Activated T-cell treated with anti-CD3 and anti-CD28 coated beads, Interleukin-2, amount 50 U/mL, for 24 hours (primary cell): ENCODE results near the gene MYO1D.
"Not testable (repeated sequence)": the region's sequence is repeated elsewhere in the genome, so short reads cannot be mapped to it uniquely, and the experiment has no call there.

Experiments
- DNase-seq: peaks from one replicate; pipeline ENCODE4 v3.0.0-alpha.2; 2020
- H3K27ac Mint-ChIP-seq: 2 replicates; pipeline ENCODE4 v1.8.0; 2020; ENCODE audit warnings: mild to moderate bottlenecking, mixed read lengths
- H3K27me3 Mint-ChIP-seq: 2 replicates; pipeline ENCODE4 v1.8.0; 2020; ENCODE audit warnings: mixed read lengths
- H3K36me3 Mint-ChIP-seq: 2 replicates; pipeline ENCODE4 v1.8.0; 2020; ENCODE audit warnings: low read depth, mixed read lengths
- H3K4me1 Mint-ChIP-seq: 2 replicates; pipeline ENCODE4 v1.8.0; 2020; ENCODE audit warnings: low read depth, mixed read lengths
- H3K4me3 Mint-ChIP-seq: 2 replicates; pipeline ENCODE4 v1.8.0; 2020; ENCODE audit warnings: mild to moderate bottlenecking, moderate library complexity, mixed read lengths
- H3K9me3 Mint-ChIP-seq: 2 replicates; pipeline ENCODE4 v1.8.0; 2020; ENCODE audit warnings: mixed read lengths

MYO1D gene

DNA sequence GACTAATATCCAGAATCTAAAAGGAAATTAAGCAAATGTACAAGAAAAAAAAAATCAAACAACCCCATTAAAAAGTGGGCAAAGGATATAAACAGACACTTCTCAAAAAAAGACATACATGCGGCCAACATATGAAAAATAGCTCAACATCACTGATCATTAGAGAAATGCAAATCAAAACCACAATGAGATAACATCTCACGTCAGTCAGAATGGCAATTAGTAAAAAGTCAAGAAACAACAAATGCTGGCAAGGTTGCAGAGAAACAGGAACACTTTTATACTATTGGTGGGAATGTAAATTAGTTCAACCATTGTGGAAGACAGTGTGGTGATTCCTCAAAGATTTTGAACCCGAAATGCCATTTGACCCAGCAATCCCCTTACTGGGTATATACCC lies 162.0 kb downstream of the MYO1D start:
- peaks cover 16% of the 10 kb centered on the region for H3K36me3 Mint-ChIP-seq
- H3K27ac Mint-ChIP-seq, DNase-seq, H3K4me1 Mint-ChIP-seq, H3K27me3 Mint-ChIP-seq, H3K9me3 Mint-ChIP-seq, H3K4me3 Mint-ChIP-seq: not testable (repeated sequence)

DNA sequence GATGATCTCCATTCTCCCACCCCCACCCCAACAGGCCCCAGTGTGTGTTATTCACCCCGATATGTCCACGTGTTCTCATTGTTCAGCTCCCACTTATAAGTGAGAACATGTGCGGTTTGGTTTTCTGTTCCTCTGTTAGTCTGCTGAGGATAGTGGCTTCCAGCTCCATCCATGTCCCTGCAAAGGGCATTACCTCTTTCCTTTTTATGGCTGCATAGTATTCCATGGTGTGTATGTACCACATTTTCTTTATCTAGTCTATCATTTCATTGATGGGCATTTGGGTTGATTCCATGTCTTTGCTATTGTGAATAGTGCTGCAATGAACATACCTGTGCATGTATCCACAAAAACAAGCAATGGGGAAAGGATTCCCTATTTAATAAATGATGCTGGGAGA lies 162.7 kb downstream of the MYO1D start:
- H3K4me3 Mint-ChIP-seq, DNase-seq, H3K27me3 Mint-ChIP-seq, H3K9me3 Mint-ChIP-seq, H3K27ac Mint-ChIP-seq, H3K4me1 Mint-ChIP-seq: not testable (repeated sequence)
- H3K36me3 Mint-ChIP-seq: peaks cover 16% of the 10 kb centered on the region

DNA sequence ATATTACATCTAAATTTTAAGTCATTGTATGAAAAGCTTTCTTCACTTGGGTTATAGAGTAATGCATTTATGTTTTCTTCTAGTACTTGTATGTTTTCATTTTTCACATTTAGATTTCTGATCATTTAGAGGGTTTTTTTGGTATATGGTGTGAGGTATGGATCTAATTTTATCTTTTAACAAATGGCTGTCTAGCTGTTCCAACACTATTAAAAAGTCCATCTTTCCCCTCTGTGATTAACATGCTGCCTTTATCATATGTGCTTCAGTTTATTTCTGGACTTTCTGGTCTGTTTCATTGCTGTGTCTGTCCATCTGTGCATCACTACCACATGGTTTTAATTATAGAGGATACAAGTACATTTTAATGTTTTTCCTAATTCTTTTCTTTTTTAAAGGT lies 163.8 kb downstream of the MYO1D start:
- Mint-ChIP-seq H3K9me3 (no peaks in the 10 kb centered on the region), H3K36me3 (peaks cover 16% of the 10 kb centered on the region), H3K27me3 (no peaks in the 10 kb centered on the region), H3K4me1 (no peaks in the 10 kb centered on the region), H3K27ac (no peak overlapping the region), H3K4me3 (no peak overlapping the region)
- DNase-seq: no peak

DNA sequence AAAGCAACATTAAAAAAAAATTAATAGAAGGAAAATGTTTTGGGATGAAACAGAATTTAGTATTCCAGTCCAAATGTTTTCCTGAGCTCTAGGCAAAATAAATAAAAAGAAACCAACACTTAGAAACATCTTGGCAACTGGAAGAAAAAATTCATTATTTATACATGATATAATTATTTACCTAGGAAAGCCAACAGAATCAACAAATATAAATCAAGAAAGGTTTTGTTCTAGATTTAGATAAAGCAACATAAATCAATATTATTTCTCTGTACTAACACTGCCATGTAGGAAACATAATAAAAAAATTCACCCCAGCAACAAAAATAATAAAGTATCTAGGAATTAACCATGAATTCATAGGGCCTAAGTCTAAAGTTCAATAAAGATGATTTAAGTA lies 167.4 kb downstream of the MYO1D start:
- no peaks in the 10 kb centered on the region for H3K4me1 Mint-ChIP-seq
- no peak overlapping the region for H3K27ac Mint-ChIP-seq
- H3K36me3 Mint-ChIP-seq: peaks cover 16% of the 10 kb centered on the region
- H3K9me3 Mint-ChIP-seq: no peaks in the 10 kb centered on the region
- H3K27me3 Mint-ChIP-seq: no peaks in the 10 kb centered on the region
- no peak for DNase-seq
- H3K4me3 Mint-ChIP-seq: no peak overlapping the region

DNA sequence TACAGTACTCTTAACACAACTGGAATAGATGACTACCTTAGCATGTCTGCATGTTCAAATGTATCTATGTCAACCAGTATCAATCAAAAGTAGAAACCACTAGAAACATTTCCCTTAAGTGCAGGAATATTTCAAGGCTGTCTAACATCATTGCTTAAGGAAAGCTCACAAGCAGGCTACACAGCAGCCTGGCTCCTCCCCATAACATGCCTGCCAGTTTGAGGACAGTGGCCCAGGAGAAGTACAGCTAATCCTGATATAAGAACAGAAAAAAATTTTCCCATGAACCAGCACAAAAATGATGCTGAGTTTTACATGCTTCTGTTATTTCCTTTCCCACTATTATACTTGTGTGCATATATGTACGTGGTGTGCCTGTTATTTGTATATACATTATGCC lies 175.1 kb downstream of the MYO1D start:
- no peak for DNase-seq
- H3K4me3 Mint-ChIP-seq: no peak overlapping the region
- no peaks in the 10 kb centered on the region for H3K27me3 Mint-ChIP-seq
- H3K27ac Mint-ChIP-seq: no peak overlapping the region
- H3K36me3 Mint-ChIP-seq: no peaks in the 10 kb centered on the region
- no peaks in the 10 kb centered on the region for H3K9me3 Mint-ChIP-seq
- peaks cover 4% of the 10 kb centered on the region for H3K4me1 Mint-ChIP-seq

DNA sequence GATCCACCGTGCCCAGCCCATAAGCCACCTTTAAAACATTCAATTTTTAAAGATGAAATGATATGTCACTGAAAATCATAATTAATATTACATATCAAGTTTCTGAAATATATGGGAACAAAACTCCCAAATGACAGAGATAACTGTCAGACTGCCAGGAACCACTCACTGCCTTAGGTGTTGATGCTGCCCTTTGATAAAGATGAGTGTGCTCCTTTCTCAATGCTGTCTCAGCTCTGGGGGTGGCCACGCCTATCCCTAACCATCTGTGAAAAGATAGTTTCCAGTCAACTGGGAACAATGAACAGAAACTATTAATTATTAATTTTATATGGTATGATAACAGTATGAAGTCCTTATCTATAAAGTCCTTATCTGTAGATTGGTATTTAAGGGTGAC lies 177.7 kb downstream of the MYO1D start:
- Mint-ChIP-seq H3K4me3 (no peak overlapping the region), H3K9me3 (no peaks in the 10 kb centered on the region), H3K36me3 (no peaks in the 10 kb centered on the region), H3K27me3 (no peaks in the 10 kb centered on the region), H3K4me1 (peaks cover 4% of the 10 kb centered on the region), H3K27ac (no peak overlapping the region)
- no peak for DNase-seq

DNA sequence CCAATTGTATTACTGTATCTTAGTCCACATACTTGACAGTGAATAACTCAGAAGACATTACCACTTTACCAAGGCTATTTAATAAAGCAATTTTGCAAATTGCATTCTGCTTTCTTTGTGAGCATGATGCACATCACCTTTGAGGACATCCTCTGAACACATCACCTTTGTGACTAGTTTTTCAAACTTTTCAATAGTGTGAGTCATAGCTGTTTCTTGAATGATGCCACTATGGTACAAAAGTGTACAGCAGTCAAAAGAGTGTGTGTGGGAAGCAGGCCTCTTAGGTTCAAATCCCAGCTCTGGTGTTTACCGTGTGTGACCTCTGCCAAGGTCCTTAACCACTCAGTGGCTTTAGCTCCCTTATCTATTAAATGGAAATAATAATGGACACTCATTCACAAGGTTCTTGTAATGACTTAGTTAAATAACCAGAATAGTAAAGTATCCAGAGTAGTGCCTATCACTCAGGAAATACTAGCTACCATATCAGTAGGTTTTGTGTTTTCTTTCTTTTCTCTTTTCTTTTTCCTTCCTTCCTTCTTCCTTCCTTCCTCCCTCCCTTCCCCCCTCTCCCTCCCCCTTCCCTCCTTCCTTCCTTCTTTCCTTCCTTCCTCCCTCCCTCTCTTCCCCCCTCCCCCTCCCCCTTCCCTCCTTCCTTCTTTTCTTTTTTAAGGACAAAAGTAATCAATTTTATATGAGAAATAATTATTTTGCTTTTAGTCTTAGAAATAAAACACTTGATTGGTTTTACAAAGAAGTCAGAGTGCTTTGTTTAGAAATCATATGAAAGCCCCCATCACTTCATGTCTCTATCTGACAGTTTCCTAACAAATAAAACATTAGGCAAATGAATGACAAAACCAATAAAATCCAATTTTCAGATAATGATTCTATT lies 178.9 kb downstream of the MYO1D start:
- Mint-ChIP-seq H3K4me1 (peaks cover 4% of the 10 kb centered on the region), H3K9me3 (no peaks in the 10 kb centered on the region), H3K36me3 (no peaks in the 10 kb centered on the region), H3K27me3 (no peaks in the 10 kb centered on the region), H3K27ac (no peak overlapping the region), H3K4me3 (no peak overlapping the region)
- DNase-seq: no peak

DNA sequence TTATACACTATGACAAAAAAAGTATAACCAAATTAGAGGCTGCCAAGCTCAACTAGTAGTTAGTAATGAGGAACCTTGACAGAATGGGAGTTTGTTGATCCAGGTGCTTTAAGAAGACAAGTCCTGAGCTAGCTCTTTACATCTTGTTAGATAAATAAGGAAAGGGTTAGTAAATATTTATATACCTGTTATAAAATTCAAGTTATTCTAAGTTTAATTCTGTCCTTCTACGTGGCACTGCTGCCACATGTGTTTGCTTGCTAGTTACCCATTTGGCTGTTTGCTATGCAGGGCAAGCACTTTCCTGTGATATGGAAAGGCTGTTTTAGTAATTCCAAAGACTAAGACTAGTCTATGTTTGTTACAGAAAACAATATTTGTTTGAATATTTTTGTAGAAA lies 180.5 kb downstream of the MYO1D start:
- Mint-ChIP-seq H3K27ac (no peak overlapping the region), H3K27me3 (no peaks in the 10 kb centered on the region)
- DNase-seq: no peak

DNA sequence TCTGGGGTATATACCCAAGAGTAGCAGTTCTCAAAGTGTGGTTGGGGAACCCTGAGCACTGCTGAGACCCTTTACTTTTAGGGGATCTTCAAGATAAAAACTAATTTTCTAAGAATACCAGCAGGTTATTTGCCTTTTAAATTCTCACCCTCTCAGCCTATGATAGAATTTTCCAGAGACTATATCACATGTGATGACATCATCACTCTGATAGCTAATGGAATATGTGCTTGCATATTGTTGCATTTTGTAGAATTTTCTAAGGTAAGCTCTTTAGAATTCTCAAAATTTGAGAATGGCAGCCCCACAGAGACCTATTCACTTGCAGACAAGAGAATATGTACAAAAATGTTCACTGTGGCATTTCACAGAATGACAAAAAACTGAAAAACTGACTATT lies 181.1 kb downstream of the MYO1D start:
- no peaks in the 10 kb centered on the region for H3K9me3 Mint-ChIP-seq
- H3K27ac Mint-ChIP-seq: no peak overlapping the region
- no peaks in the 10 kb centered on the region for H3K36me3 Mint-ChIP-seq
- H3K4me1 Mint-ChIP-seq: peaks cover 4% of the 10 kb centered on the region
- H3K27me3 Mint-ChIP-seq: no peaks in the 10 kb centered on the region
- no peak for DNase-seq
- no peak overlapping the region for H3K4me3 Mint-ChIP-seq

More for the DNA sequence above, 180.5 kb downstream of the MYO1D start:
- H3K4me3 Mint-ChIP-seq: no peak overlapping the region
- H3K36me3 Mint-ChIP-seq: no peaks in the 10 kb centered on the region
- no peaks in the 10 kb centered on the region for H3K9me3 Mint-ChIP-seq
- peaks cover 4% of the 10 kb centered on the region for H3K4me1 Mint-ChIP-seq

DNA sequence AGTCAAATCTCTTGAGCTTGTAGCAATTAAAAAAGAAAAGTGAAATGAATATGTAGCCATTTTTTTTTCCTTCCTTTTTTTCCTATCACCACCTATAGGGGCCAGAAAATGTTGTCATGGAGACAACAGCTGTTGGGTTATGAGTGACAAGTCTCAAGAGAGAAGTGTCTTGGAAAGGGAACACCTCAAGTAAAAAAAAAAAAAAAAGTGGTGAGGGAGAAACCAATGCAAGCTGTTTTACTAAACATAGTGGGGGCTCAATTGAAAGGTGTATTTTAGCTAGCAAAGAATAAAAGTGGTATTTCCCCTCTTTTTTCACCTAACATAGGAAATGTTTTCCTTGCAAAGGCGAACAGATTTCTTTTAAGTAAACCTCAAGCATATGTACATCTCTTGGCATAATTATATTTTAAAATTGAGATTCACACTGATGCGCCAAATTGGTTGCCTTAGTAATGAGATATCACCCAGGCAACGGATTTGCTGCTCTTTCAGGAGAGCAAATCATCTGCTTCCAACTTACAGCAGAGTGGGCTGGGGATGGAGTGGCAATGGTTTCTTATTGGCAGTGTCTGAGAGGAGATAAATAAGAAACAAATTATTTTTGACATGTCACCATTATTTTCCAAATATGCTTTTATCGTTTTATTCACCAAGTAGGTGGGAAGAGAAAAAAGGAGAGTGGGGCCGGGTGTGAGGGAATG lies 183.6 kb downstream of the MYO1D start:
- no peak for DNase-seq
- Mint-ChIP-seq H3K9me3 (no peaks in the 10 kb centered on the region), H3K36me3 (no peaks in the 10 kb centered on the region), H3K4me1 (peaks cover 6% of the 10 kb centered on the region), H3K27ac (no peak overlapping the region), H3K27me3 (no peaks in the 10 kb centered on the region), H3K4me3 (no peak overlapping the region)

DNA sequence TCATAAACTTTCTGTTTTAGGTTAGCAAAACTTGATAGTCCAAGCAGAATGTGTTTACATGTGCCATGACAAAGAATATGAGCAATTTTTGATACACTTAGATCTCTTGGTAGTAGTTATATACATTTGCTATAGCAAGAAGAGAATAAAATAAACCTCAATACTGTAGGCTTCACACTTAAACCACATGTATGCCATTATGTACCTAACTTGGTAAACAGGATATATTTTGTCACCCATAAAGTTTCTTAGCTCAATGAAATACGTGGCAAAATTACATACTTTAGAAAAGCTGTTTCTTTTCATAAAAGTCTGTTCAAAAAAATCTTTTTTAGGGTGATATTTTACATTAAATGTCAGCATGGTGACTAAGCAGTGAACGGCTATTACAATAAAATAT lies 184.7 kb downstream of the MYO1D start:
- H3K36me3 Mint-ChIP-seq: no peaks in the 10 kb centered on the region

DNA sequence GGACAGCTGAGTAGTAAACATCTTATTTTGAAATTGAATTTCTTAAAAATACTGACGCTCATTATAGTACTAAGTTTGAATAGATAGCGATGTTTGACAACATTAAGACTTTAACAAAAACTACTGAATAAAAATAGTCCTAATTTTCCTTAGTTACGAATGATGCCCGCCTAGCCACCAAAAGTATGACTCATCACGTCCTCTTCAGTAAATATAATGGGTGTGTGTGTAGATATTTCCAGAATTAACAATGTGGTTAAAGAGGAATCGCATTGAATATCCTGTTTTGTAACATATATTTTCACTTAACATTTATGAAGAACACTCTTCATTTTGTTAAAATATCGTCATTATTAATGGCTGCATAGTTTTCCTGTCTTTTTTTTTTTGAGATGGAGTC lies 187.6 kb downstream of the MYO1D start:
- no peak overlapping the region for H3K4me3 Mint-ChIP-seq
- no peaks in the 10 kb centered on the region for H3K9me3 Mint-ChIP-seq
- no peaks in the 10 kb centered on the region for H3K27me3 Mint-ChIP-seq
- H3K36me3 Mint-ChIP-seq: no peaks in the 10 kb centered on the region
- no peak for DNase-seq
- H3K27ac Mint-ChIP-seq: no peak overlapping the region
- peaks cover 2% of the 10 kb centered on the region for H3K4me1 Mint-ChIP-seq

More for the DNA sequence above, 184.7 kb downstream of the MYO1D start:
- no peak for DNase-seq
- no peak overlapping the region for H3K27ac Mint-ChIP-seq
- H3K27me3 Mint-ChIP-seq: no peaks in the 10 kb centered on the region
- H3K4me3 Mint-ChIP-seq: no peak overlapping the region
- no peaks in the 10 kb centered on the region for H3K9me3 Mint-ChIP-seq
- H3K4me1 Mint-ChIP-seq: peaks cover 2% of the 10 kb centered on the region

DNA sequence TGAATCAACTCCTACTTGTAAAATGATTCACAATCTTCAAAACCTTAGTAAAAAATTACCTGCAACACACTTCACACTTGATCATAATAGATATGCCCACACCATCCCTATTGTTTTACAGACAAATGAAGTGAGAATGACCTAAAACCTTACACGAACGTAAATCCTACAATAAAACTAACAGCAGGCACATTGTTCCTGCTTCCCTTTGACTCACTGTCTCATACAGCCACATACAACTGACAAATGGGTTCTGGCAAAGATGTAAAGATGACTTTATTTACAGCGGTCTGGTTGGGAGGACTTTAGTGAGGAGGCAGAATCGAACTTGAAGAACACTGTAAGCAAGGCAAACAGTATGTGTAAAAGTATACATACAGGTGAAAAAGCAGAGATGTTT lies 188.7 kb downstream of the MYO1D start:
- Mint-ChIP-seq H3K27ac (no peak overlapping the region), H3K4me3 (no peak overlapping the region), H3K4me1 (peaks cover 2% of the 10 kb centered on the region), H3K9me3 (no peaks in the 10 kb centered on the region), H3K36me3 (no peaks in the 10 kb centered on the region), H3K27me3 (no peaks in the 10 kb centered on the region)
- no peak for DNase-seq

DNA sequence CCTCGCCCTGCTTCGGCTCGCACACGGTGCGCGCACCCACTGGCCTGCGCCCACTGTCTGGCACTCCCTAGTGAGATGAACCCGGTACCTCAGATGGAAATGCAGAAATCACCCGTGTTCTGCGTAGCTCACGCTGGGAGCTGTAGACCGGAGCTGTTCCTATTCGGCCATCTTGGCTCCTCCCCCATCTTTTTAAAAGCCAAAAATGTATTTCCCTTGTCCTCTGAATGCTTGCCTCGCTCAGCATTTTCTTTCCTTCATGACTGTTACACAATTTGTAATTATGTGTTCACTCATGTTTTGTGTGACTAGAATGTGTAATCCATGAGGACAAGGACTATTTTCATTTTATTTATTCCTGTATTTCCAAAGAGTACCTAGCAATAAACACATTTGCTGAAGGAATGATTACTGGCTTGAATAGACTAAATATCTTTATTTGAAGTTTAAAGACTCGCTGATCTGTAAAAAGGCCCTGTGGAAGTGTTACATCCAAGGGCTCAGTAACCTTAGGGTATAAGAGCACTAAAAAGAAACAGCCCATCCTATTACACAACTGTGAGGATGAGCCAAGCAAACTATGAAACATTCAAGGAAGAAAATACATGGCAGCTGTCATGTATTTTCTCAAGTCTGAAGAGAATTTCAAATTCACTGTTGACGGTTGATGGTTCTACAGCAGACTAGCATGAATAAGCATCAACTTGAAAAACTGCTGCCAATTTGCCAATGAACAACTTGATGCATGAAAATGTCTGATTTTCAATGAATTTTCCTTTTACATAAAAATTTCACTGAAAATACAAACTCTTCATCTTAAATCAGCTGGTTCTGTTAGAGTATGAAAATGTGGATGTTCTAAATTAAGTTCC lies 192.6 kb downstream of the MYO1D start:
- H3K36me3 Mint-ChIP-seq: no peaks in the 10 kb centered on the region
- peaks cover 1% of the 10 kb centered on the region for H3K4me1 Mint-ChIP-seq
- H3K27ac Mint-ChIP-seq: no peak overlapping the region
- H3K4me3 Mint-ChIP-seq: no peak overlapping the region
- H3K9me3 Mint-ChIP-seq: no peaks in the 10 kb centered on the region
- H3K27me3 Mint-ChIP-seq: no peaks in the 10 kb centered on the region
- no peak for DNase-seq
